Measurements from ENCODE around the gene CALHM3.
A peak's percentile ranks its signal among the peaks of the same experiment; 100 is the strongest.

The CALHM3 gene

GRCh38 chr10:103451831-103452505, 27.1 kb downstream of the CALHM3 start, which contains the start of gene CALHM2:
CALHM2 (minus strand) TSS chr10:103452370; CDS start chr10:103449941, 2,429 bp downstream.
- TF ChIP-seq TSHZ2 (CRISPR knock-in tag; IDR thresholded peaks at IDR 0.05) (no peak), SNAI2 (CRISPR knock-in tag; IDR thresholded peaks at IDR 0.05) (no peak), ARNTL (CRISPR knock-in tag; IDR thresholded peaks at IDR 0.05; ENCODE audit: borderline replicate concordance, low read depth) (no peak), PPARA (CRISPR knock-in tag; IDR thresholded peaks at IDR 0.05; ENCODE audit: borderline replicate concordance) (no peak), TCF4 (CRISPR knock-in tag; IDR thresholded peaks at IDR 0.05; ENCODE audit: borderline replicate concordance) (peak; percentile 11; the same call in 1 of the 2 replicates), TOX (CRISPR knock-in tag; IDR thresholded peaks at IDR 0.05; ENCODE audit: borderline replicate concordance) (no peak), ZNF70 (CRISPR knock-in tag; IDR thresholded peaks at IDR 0.05) (no peak), RARB (CRISPR knock-in tag; IDR thresholded peaks at IDR 0.05) (no peak), ESRRG (CRISPR knock-in tag; IDR thresholded peaks at IDR 0.05) (no peak)
- peak; percentile 5; the same call in 2 of the 3 replicates for ATAC-seq

- ATAC-seq, result peak; percentile 12
- TF ChIP-seq PATZ1 (CRISPR knock-in tag; IDR thresholded peaks at IDR 0.05; ENCODE audit: borderline replicate concordance) (no peak), OSR1 (CRISPR knock-in tag; IDR thresholded peaks at IDR 0.05) (no peak), ZNF70 (CRISPR knock-in tag; IDR thresholded peaks at IDR 0.05) (no peak), ZFP3 (CRISPR knock-in tag; IDR thresholded peaks at IDR 0.05) (no peak), GLIS3 (CRISPR knock-in tag; IDR thresholded peaks at IDR 0.05) (no peak), ZNF565 (CRISPR knock-in tag; conservative IDR thresholded peaks at IDR 0.05; ENCODE audit: low read depth) (no peak), BACH2 (CRISPR knock-in tag; IDR thresholded peaks at IDR 0.05; ENCODE audit: borderline replicate concordance) (no peak), ZC3H10 (CRISPR knock-in tag; IDR thresholded peaks at IDR 0.05) (no peak), RARB (CRISPR knock-in tag; IDR thresholded peaks at IDR 0.05) (no peak), TCF4 (CRISPR knock-in tag; IDR thresholded peaks at IDR 0.05; ENCODE audit: borderline replicate concordance) (no peak), ESRRG (CRISPR knock-in tag; IDR thresholded peaks at IDR 0.05) (no peak), ZFP30 (CRISPR knock-in tag; IDR thresholded peaks at IDR 0.05) (no peak), ARNTL (CRISPR knock-in tag; IDR thresholded peaks at IDR 0.05; ENCODE audit: borderline replicate concordance, low read depth) (no peak), CSDC2 (CRISPR knock-in tag; IDR thresholded peaks at IDR 0.05) (no peak), CSRNP3 (CRISPR knock-in tag; IDR thresholded peaks at IDR 0.05) (no peak), SNAI2 (CRISPR knock-in tag; IDR thresholded peaks at IDR 0.05) (no peak)
These were observed 27.8 kb downstream of the CALHM3 start for GRCh38 chr10:103451091-103451813.

GRCh38 chr10:103450201-103450695, 28.8 kb downstream of the CALHM3 start:
- TF ChIP-seq PATZ1 (CRISPR knock-in tag; IDR thresholded peaks at IDR 0.05; ENCODE audit: borderline replicate concordance) (no peak), POU6F1 (CRISPR knock-in tag; IDR thresholded peaks at IDR 0.05; ENCODE audit: borderline replicate concordance, low read depth) (no peak), GLIS3 (CRISPR knock-in tag; IDR thresholded peaks at IDR 0.05) (no peak), OSR1 (CRISPR knock-in tag; IDR thresholded peaks at IDR 0.05) (no peak), SNAI2 (CRISPR knock-in tag; IDR thresholded peaks at IDR 0.05) (no peak)
- no peak for ATAC-seq
